Psoas muscle (tissue), 8 donors: ENCODE measurements around the gene PDZD2. TPM values are rescaled to one million over a fixed set of nuclear protein-coding genes. Genes with fewer than 3 reads are reported as not detected.

Experiments used
- ATAC-seq, 4 donors: fragments of 200-7000 bp; cut with Tn5 transposase; one replicate each; pipeline ENCODE4 v1.9.1; 2020; ENCODE audit warnings: moderate library complexity in 3 of 4, mild to moderate bottlenecking in 2 of 4
- DNase-seq, 2 donors: peaks; one replicate each; pipeline ENCODE4 v3.0.0-alpha.2; 2020
- H3K27ac ChIP-seq: fragments of 200-600 bp; one replicate; pipeline ENCODE4 v1.8.0; 2022
- H3K27me3 ChIP-seq, 3 donors: fragments of 200-600 bp in 1 of 3; one replicate each; pipeline versions ENCODE4 v1.6.1 to v1.8.0; 2013 to 2022; ENCODE audit warnings: low read length in 2 of 3, mild to moderate bottlenecking in 2 of 3, moderate library complexity in 1 of 3; ENCODE audit not compliant: insufficient read depth in 3 of 3
- H3K36me3 ChIP-seq, 2 donors: fragments of 200-600 bp in 1 of 2; one replicate each; pipeline versions ENCODE4 v1.6.1 to v1.8.0; 2013 to 2022; ENCODE audit warnings: low read depth in 1 of 2, mild to moderate bottlenecking in 1 of 2, moderate library complexity in 1 of 2; ENCODE audit not compliant: insufficient read depth in 1 of 2
- H3K4me1 ChIP-seq: fragments of 200-600 bp; one replicate; pipeline ENCODE4 v1.8.0; 2022
- H3K4me3 ChIP-seq: fragments of 200-600 bp; one replicate; pipeline ENCODE4 v1.8.0; 2022; ENCODE audit warnings: mild to moderate bottlenecking
- H3K9me3 ChIP-seq: fragments of 200-600 bp; one replicate; pipeline ENCODE4 v1.8.0; 2022
- WGBS, 3 donors: extraction: QIAGEN DNeasy Blood & Tissue Kit; methylation state at CpG; one replicate each; pipeline versions ENCODE4 v1.1.6 to v1.1.7; 2013; 5-methylcytosine and 5-hydroxymethylcytosine counted together
- intact Hi-C, 2 donors: fragments of 100-400 bp; cut with DNase I; formaldehyde crosslinking; loops; one replicate each; pipeline versions ENCODE4 v1.11.0 to v1.14.2; 2022
- polyA plus RNA-seq, 3 donors: library from polyadenylated mRNA; stranded (reverse); fragments of 200-250 nt; gene quantifications; one replicate each; pipeline ENCODE4 v1.2.3, GENCODE V29; 2013
- total RNA-seq, 4 donors: library from RNA; stranded (reverse); fragmentation: NEBNext Ultra II Directional in 2 of 4; extraction: Animal tissue kit (Norgen Biotek cat#: 25700) in 2 of 4; gene quantifications; one replicate each; pipeline versions ENCODE4 v1.2.1 to v1.2.4, GENCODE V29; 2021 to 2023
- TF ChIP-seq, protein P1 (sequence below): fragments of 200-600 bp; IDR thresholded peaks from one replicate; pipeline ENCODE4 v1.8.0; 2022; ENCODE audit warnings: antibody characterized with exemption
- donor health status: healthy with polysubstance abuse.
- donor health status: DM: no; HTN: no; CAD: no; lungs with moderate emphysema.
- donor health status: Bipolar disorder and iron deficiency.
- donor health status: healthy.
- donor health status: DM: yes; HTN: yes; CAD: no.
- donor health status: DM: no; HTN: no; CAD: no.
- donor health status: DM: no; HTN: no; CAD: no.
- donor health status: DM: yes; HTN: yes; CAD: no.

PDZD2 gene
- total and polyA plus RNA-seq, 7 donors = 1.4 to 17.5 (median 4.5) TPM

DNA sequence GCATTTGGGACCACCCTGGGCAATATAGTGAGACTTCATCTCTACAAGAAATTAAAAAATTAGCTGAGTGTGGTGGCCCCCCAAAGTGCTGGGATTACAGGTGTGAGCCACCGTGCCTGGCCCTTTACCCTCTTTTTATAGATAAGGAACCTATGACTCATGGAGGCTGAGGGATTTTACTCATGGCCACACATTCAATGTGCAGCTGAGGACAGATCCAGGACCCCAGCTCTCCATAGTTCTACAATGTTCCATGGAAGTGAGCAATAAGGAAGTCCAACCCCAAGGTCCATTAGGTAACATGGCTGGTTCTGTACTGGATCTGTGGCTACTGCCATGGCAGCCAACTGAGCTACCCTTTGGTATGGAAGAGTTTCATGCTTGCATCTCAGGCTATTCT lies 25.3 kb upstream of the PDZD2 start:
- H3K9me3 ChIP-seq = no peaks in the 10 kb centered on the region
- no peaks in the 10 kb centered on the region for H3K4me1 ChIP-seq
- TF ChIP-seq, protein P1, sequence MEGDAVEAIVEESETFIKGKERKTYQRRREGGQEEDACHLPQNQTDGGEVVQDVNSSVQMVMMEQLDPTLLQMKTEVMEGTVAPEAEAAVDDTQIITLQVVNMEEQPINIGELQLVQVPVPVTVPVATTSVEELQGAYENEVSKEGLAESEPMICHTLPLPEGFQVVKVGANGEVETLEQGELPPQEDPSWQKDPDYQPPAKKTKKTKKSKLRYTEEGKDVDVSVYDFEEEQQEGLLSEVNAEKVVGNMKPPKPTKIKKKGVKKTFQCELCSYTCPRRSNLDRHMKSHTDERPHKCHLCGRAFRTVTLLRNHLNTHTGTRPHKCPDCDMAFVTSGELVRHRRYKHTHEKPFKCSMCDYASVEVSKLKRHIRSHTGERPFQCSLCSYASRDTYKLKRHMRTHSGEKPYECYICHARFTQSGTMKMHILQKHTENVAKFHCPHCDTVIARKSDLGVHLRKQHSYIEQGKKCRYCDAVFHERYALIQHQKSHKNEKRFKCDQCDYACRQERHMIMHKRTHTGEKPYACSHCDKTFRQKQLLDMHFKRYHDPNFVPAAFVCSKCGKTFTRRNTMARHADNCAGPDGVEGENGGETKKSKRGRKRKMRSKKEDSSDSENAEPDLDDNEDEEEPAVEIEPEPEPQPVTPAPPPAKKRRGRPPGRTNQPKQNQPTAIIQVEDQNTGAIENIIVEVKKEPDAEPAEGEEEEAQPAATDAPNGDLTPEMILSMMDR = no peak
- no peak overlapping the region for H3K27ac ChIP-seq
- WGBS, 3 donors = 65 to 76% (median 71%) methylated on average over 1 of the region's 1 CpG
- no peak overlapping the region for H3K4me3 ChIP-seq
- peaks cover 0 to 2% (median 0%) of the 10 kb centered on the region in 3 donors for H3K27me3 ChIP-seq
- H3K36me3 ChIP-seq = no peaks in the 10 kb centered on the region
- no peak for ATAC-seq
- no peak for DNase-seq
- intact Hi-C loops = no loop called here

DNA sequence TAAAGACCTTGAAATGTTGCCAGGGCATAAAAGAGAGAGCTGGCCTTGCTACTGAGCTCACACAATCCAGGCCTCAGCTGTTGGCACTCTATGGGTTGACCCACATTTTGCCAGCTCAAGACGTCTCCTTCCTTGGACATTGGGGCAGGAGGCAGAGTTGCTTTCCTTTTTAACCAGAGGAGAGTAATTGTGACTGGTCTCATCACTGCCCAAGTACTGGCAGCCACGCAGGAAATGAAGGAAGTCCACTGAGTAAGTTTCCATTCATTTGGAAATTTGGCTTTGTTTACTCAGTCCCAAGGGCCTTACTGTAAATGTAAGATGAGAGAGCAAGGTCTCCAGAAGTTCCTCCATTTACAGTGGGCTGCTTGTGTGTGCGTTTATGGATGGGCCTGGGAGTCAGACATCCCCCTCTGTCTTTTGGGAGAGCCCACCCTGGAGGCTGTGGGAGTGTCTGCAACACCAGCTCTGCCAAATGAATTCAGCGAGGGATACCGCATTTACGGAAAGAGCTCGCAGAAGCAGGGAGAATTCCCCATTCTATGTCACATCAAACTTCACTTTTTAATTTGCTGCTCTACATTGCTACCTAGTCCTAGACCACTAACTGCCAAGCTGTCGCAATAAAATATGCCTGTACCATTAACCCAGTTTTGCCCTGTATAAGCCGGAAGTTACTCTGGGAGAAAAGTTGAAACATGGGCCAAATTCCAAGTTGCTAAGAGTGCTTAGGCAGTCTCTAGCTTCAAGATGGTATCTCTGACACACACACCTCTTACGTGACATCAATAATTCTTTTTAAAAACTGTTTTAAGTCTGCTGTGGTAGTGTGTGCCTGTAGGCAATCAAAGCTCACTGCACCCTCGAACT lies 24.5 kb upstream of the PDZD2 start:
- intact Hi-C loops = no loop called here
- Histone ChIP-seq H3K36me3 (no peaks in the 10 kb centered on the region), H3K27ac (no peak overlapping the region), H3K4me1 (no peaks in the 10 kb centered on the region), H3K27me3 (peaks cover 0 to 2% (median 0%) of the 10 kb centered on the region in 3 donors), H3K4me3 (no peak overlapping the region), H3K9me3 (no peaks in the 10 kb centered on the region)
- ATAC-seq (peak in 1 of 4 donors; percentile 13), DNase-seq (no peak)
- 45 to 53% (median 46%) methylated on average over 11 of the region's 11 CpGs for WGBS, 3 donors
- TF ChIP-seq, protein P1 = no peak

DNA sequence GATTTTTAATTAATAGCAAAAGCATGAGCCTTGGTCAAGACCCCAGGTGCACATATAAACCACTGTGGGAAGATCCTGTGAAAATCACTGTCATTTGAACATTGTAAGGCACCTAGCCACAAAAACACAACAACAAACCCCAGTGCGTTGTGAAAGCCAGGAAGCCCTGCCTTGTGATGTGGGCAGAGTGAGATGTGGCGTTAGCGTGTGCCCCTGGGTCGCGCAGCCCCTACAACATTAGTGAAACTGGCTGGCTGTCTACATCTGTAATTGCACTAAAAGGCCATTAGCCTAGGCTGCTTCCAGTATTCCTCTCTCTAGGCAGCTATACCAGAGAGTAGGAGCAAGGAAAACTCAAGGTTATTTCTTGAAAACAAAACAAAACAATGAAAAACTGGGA lies 21.1 kb upstream of the PDZD2 start:
- DNase-seq (no peak), ATAC-seq (no peak)
- intact Hi-C loops = no loop called here
- Histone ChIP-seq H3K27me3 (peaks cover 0 to 2% (median 0%) of the 10 kb centered on the region in 3 donors), H3K4me1 (no peaks in the 10 kb centered on the region), H3K4me3 (no peak overlapping the region), H3K9me3 (no peaks in the 10 kb centered on the region), H3K27ac (no peak overlapping the region), H3K36me3 (no peaks in the 10 kb centered on the region)
- TF ChIP-seq, protein P1 = no peak
- WGBS, 3 donors = 80 to 84% (median 81%) methylated on average over 5 of the region's 5 CpGs

DNA sequence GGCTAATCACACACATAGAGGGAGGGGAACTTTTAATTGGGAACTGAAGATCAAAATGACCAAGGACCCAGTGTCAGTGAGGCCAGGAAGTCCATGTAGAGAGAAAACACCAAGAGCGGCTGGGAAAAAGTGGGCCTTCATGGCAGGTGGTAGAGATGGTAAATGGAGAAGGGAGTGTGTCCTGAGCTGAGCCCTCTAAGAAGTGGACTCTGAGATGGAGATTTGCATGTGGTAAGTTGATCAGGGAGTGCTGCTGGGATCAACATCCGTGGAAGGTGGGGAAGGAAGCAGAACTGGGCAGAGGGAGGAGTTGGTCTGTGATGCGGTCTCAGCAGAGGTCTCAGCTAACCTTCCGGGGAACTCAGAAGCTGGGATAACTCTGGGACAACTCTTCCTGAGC lies 18.9 kb upstream of the PDZD2 start:
- TF ChIP-seq, protein P1 = no peak
- H3K27ac ChIP-seq = no peak overlapping the region
- no peak for DNase-seq
- no peaks in the 10 kb centered on the region for H3K36me3 ChIP-seq
- peaks cover 0 to 2% (median 0%) of the 10 kb centered on the region in 3 donors for H3K27me3 ChIP-seq
- no peaks in the 10 kb centered on the region for H3K4me1 ChIP-seq
- 66 to 77% (median 70%) methylated on average over 4 of the region's 4 CpGs for WGBS, 3 donors
- intact Hi-C loops = no loop called here
- ATAC-seq = no peak
- H3K4me3 ChIP-seq = no peak overlapping the region
- H3K9me3 ChIP-seq = no peaks in the 10 kb centered on the region
